Trophoblast cell (in vitro differentiated cells and primary cell): ENCODE data around the gene MMP27.

Source experiments
- DNase-seq, 2 donors: peaks; one replicate each; pipeline ENCODE4 v3.0.0-alpha.2; 2016
- H2AFZ ChIP-seq: 2 replicates; pipeline ENCODE4 v1.6.1; 2013; ENCODE audit warnings: low read length, moderate library complexity, mild to moderate bottlenecking; ENCODE audit not compliant: insufficient read depth, poor library complexity
- H2AK5ac ChIP-seq: 2 replicates; pipeline ENCODE4 v1.6.1; 2013; ENCODE audit warnings: mild to moderate bottlenecking, low read length
- H2BK120ac ChIP-seq: 2 replicates; pipeline ENCODE4 v1.6.1; 2013; ENCODE audit warnings: low read length, mild to moderate bottlenecking, moderate library complexity; ENCODE audit not compliant: insufficient read depth, poor library complexity
- H2BK12ac ChIP-seq: 2 replicates; pipeline ENCODE4 v1.6.1; 2013; ENCODE audit warnings: mild to moderate bottlenecking, low read length, moderate library complexity
- H2BK5ac ChIP-seq: 2 replicates; pipeline ENCODE4 v1.6.1; 2013; ENCODE audit warnings: low read length, low read depth, moderate library complexity, mild to moderate bottlenecking; ENCODE audit not compliant: poor library complexity
- H3K14ac ChIP-seq: 2 replicates; pipeline ENCODE4 v1.6.1; 2013; ENCODE audit warnings: mild to moderate bottlenecking, low read length
- H3K18ac ChIP-seq: 2 replicates; pipeline ENCODE4 v1.6.1; 2013; ENCODE audit warnings: mild to moderate bottlenecking, low read length
- H3K23ac ChIP-seq: 2 replicates; pipeline ENCODE4 v1.6.1; 2013; ENCODE audit warnings: low read length
- H3K27ac ChIP-seq: 2 replicates; pipeline ENCODE4 v1.5.1; 2013; ENCODE audit warnings: low read depth, mild to moderate bottlenecking, inconsistent platforms, low read length, moderate library complexity
- H3K27me3 ChIP-seq: 2 replicates; pipeline ENCODE4 v1.6.1; 2013; ENCODE audit warnings: inconsistent platforms, mild to moderate bottlenecking, low read length, moderate library complexity; ENCODE audit not compliant: insufficient read depth
- H3K36me3 ChIP-seq, 2 experiments: 1 replicate in 1 of 2; 2 replicates in 1 of 2; pipeline ENCODE4 v1.6.1; 2013; ENCODE audit warnings: low read length in 2 of 2, mild to moderate bottlenecking in 2 of 2, moderate library complexity in 1 of 2; ENCODE audit not compliant: insufficient read depth in 2 of 2, control insufficient read depth in 1 of 2
- H3K4ac ChIP-seq: 2 replicates; pipeline ENCODE4 v1.6.1; 2013; ENCODE audit warnings: low read depth, mild to moderate bottlenecking, low read length, moderate library complexity
- H3K4me1 ChIP-seq, 2 experiments: 1 replicate in 1 of 2; 2 replicates in 1 of 2; pipeline ENCODE4 v1.6.1; 2013; ENCODE audit warnings: low read length in 2 of 2, mild to moderate bottlenecking in 2 of 2, moderate library complexity in 1 of 2; ENCODE audit not compliant: insufficient read depth in 2 of 2, control insufficient read depth in 1 of 2
- H3K4me2 ChIP-seq: 2 replicates; pipeline ENCODE4 v1.6.1; 2013; ENCODE audit warnings: inconsistent platforms, mild to moderate bottlenecking, low read length, moderate library complexity
- H3K4me3 ChIP-seq: 2 replicates; pipeline ENCODE4 v1.5.1; 2013; ENCODE audit warnings: mild to moderate bottlenecking, low read depth, low read length, inconsistent platforms
- H3K79me1 ChIP-seq: one replicate; pipeline ENCODE4 v1.6.1; 2013; ENCODE audit warnings: low read length
- H3K79me2 ChIP-seq: 2 replicates; pipeline ENCODE4 v1.6.1; 2013; ENCODE audit warnings: low read length, mild to moderate bottlenecking; ENCODE audit not compliant: control insufficient read depth, insufficient read depth, poor library complexity
- H3K9ac ChIP-seq: 2 replicates; pipeline ENCODE4 v1.6.1; 2013; ENCODE audit warnings: mild to moderate bottlenecking, low read length
- H3K9me3 ChIP-seq: 2 replicates; pipeline ENCODE4 v1.6.1; 2013; ENCODE audit warnings: low read depth, mild to moderate bottlenecking, control low read depth, inconsistent platforms, low read length; ENCODE audit not compliant: insufficient read depth
- H4K12ac ChIP-seq: 2 replicates; pipeline ENCODE4 v1.6.1; 2013; ENCODE audit warnings: low read depth, mild to moderate bottlenecking, low read length, moderate library complexity
- H4K8ac ChIP-seq: 2 replicates; pipeline ENCODE4 v1.6.1; 2013; ENCODE audit warnings: low read depth, mild to moderate bottlenecking, low read length, moderate library complexity
- H4K91ac ChIP-seq: one replicate; pipeline ENCODE4 v1.6.1; 2013; ENCODE audit warnings: low read depth, mild to moderate bottlenecking, low read length, moderate library complexity
- WGBS: extraction: QIAGEN DNeasy Blood & Tissue Kit; methylation state at CpG from one replicate; pipeline ENCODE4 v1.1.7; 2013; ENCODE audit warnings: missing lambda C conversion rate; ENCODE audit not compliant: insufficient read length, insufficient coverage; ENCODE audit errors: extremely low coverage; 5-methylcytosine and 5-hydroxymethylcytosine counted together

MMP27 gene

GRCh38 chr11:102680945-102681344 lies 24.6 kb downstream of the MMP27 start:
- no peak overlapping the region for H3K18ac ChIP-seq
- no peak overlapping the region for H4K12ac ChIP-seq
- no peak overlapping the region for H3K4me2 ChIP-seq
- no peak overlapping the region for H4K91ac ChIP-seq
- peak in 1 of 2 donors; percentile 33 for DNase-seq
- H3K27me3 ChIP-seq = no peaks in the 10 kb centered on the region
- H2AFZ ChIP-seq = no peak overlapping the region
- no peak overlapping the region for H2BK5ac ChIP-seq
- no peaks in the 10 kb centered on the region for H3K79me1 ChIP-seq
- no peaks in the 10 kb centered on the region for H3K9me3 ChIP-seq
- H3K23ac ChIP-seq = no peak overlapping the region
- H2BK12ac ChIP-seq = no peak overlapping the region
- H4K8ac ChIP-seq = no peak overlapping the region
- H3K4me3 ChIP-seq = no peak overlapping the region
- no peak overlapping the region for H3K27ac ChIP-seq
- H3K36me3 ChIP-seq = no peaks in the 10 kb centered on the region
- no peak overlapping the region for H3K4ac ChIP-seq
- H3K9ac ChIP-seq = no peak overlapping the region
- no peak overlapping the region for H2AK5ac ChIP-seq
- no peak overlapping the region for H2BK120ac ChIP-seq
- no peaks in the 10 kb centered on the region for H3K4me1 ChIP-seq
- no CpG with 5 or more reads among the region's 1 CpG for WGBS
- H3K79me2 ChIP-seq = no peaks in the 10 kb centered on the region
- no peak overlapping the region for H3K14ac ChIP-seq

GRCh38 chr11:102678022-102678421 lies 27.5 kb downstream of the MMP27 start:
- Histone ChIP-seq H3K4me2 (no peak overlapping the region), H3K27ac (no peak overlapping the region), H4K12ac (no peak overlapping the region), H3K36me3 (no peaks in the 10 kb centered on the region), H3K23ac (no peak overlapping the region), H3K14ac (no peak overlapping the region), H4K8ac (no peak overlapping the region), H3K79me2 (no peaks in the 10 kb centered on the region), H3K27me3 (no peaks in the 10 kb centered on the region), H3K4me1 (no peaks in the 10 kb centered on the region), H2BK5ac (no peak overlapping the region), H2BK120ac (no peak overlapping the region), H3K9ac (no peak overlapping the region), H3K79me1 (no peaks in the 10 kb centered on the region), H4K91ac (no peak overlapping the region), H2AK5ac (no peak overlapping the region), H3K9me3 (no peaks in the 10 kb centered on the region), H2AFZ (no peak overlapping the region), H3K4ac (no peak overlapping the region), H2BK12ac (no peak overlapping the region), H3K4me3 (no peak overlapping the region), H3K18ac (no peak overlapping the region)
- no CpG with 5 or more reads among the region's 2 CpGs for WGBS
- no peak for DNase-seq

- no peaks in the 10 kb centered on the region for H3K79me1 ChIP-seq
- no peak overlapping the region for H3K23ac ChIP-seq
- no peak overlapping the region for H2AFZ ChIP-seq
- WGBS = no CpG with 5 or more reads among the region's 2 CpGs
- no peak overlapping the region for H2BK120ac ChIP-seq
- no peaks in the 10 kb centered on the region for H3K27me3 ChIP-seq
- H2AK5ac ChIP-seq = no peak overlapping the region
- no peak overlapping the region for H3K14ac ChIP-seq
- H2BK5ac ChIP-seq = no peak overlapping the region
- no peak overlapping the region for H3K4ac ChIP-seq
- no peak overlapping the region for H2BK12ac ChIP-seq
- no peak overlapping the region for H4K8ac ChIP-seq
- no peaks in the 10 kb centered on the region for H3K79me2 ChIP-seq
- no peak overlapping the region for H3K4me2 ChIP-seq
- H4K91ac ChIP-seq = no peak overlapping the region
- H3K9me3 ChIP-seq = no peaks in the 10 kb centered on the region
- H4K12ac ChIP-seq = no peak overlapping the region
- H3K9ac ChIP-seq = no peak overlapping the region
- H3K4me1 ChIP-seq = no peaks in the 10 kb centered on the region
- no peak overlapping the region for H3K4me3 ChIP-seq
- no peak overlapping the region for H3K27ac ChIP-seq
- H3K18ac ChIP-seq = no peak overlapping the region
- no peak for DNase-seq
- no peaks in the 10 kb centered on the region for H3K36me3 ChIP-seq
These were observed 29.5 kb downstream of the MMP27 start for GRCh38 chr11:102676084-102676483.

DNA sequence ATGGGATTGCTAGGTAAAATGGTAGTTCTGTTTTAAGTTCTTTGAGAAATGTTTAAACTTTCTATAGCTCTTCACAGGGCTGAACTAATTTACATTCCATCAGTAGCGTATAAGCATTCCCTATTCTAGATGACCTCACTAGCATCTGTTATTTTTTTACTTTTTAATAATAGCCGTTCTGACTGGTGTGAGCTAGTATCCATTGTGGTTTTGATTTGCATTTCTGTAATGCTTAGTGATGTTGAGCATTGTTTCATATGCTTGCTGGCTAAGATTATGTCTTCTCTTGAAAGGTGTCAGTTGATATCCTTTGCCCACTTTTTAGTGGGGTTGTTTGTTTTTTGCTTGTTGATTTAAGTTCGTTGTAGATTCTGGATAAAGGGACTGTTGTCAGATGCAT lies 35.9 kb downstream of the MMP27 start:
- H2BK120ac ChIP-seq = no peak overlapping the region
- no peak overlapping the region for H4K8ac ChIP-seq
- H2BK12ac ChIP-seq = no peak overlapping the region
- no peak overlapping the region for H3K4me2 ChIP-seq
- H3K27ac ChIP-seq = no peak overlapping the region
- no peak overlapping the region for H2AFZ ChIP-seq
- no peak overlapping the region for H4K91ac ChIP-seq
- no peaks in the 10 kb centered on the region for H3K9me3 ChIP-seq
- no peaks in the 10 kb centered on the region for H3K79me1 ChIP-seq
- no peaks in the 10 kb centered on the region for H3K36me3 ChIP-seq
- no peak overlapping the region for H3K4ac ChIP-seq
- H3K9ac ChIP-seq = no peak overlapping the region
- H2BK5ac ChIP-seq = no peak overlapping the region
- no peaks in the 10 kb centered on the region for H3K79me2 ChIP-seq
- no peak for DNase-seq
- H3K18ac ChIP-seq = no peak overlapping the region
- no peak overlapping the region for H3K23ac ChIP-seq
- H3K4me1 ChIP-seq = no peaks in the 10 kb centered on the region
- no peak overlapping the region for H3K14ac ChIP-seq
- no peak overlapping the region for H3K4me3 ChIP-seq
- no peak overlapping the region for H2AK5ac ChIP-seq
- H4K12ac ChIP-seq = no peak overlapping the region
- H3K27me3 ChIP-seq = no peaks in the 10 kb centered on the region
- no CpG with 5 or more reads among the region's 3 CpGs for WGBS
